Glomerular visceral epithelial cell (primary cell): Measurements from ENCODE around the gene FAR1.
A peak's percentile ranks its signal among the peaks of the same experiment; 100 is the strongest.
"Not testable (repeated sequence)": the region's sequence is repeated elsewhere in the genome, so short reads cannot be mapped to it uniquely, and the experiment has no call there.

Source experiments
- DNase-seq: peaks from one replicate; pipeline ENCODE4 v3.0.0-alpha.2; 2016; ENCODE audit errors: extremely low spot score

Gene FAR1

GRCh38 chr11:13705710-13706109 is 37.2 kb downstream of the FAR1 start:
- DNase-seq: no peak

GRCh38 chr11:13713982-13714381 is 45.5 kb downstream of the FAR1 start:
- DNase-seq: no peak

GRCh38 chr11:13717331-13717730 is 48.9 kb downstream of the FAR1 start:
- DNase-seq: peak; percentile 21

GRCh38 chr11:13718394-13718793 is 49.9 kb downstream of the FAR1 start:
- DNase-seq: no peak

- no peak for DNase-seq
These were observed 52.5 kb downstream of the FAR1 start for GRCh38 chr11:13720940-13721339.

DNA sequence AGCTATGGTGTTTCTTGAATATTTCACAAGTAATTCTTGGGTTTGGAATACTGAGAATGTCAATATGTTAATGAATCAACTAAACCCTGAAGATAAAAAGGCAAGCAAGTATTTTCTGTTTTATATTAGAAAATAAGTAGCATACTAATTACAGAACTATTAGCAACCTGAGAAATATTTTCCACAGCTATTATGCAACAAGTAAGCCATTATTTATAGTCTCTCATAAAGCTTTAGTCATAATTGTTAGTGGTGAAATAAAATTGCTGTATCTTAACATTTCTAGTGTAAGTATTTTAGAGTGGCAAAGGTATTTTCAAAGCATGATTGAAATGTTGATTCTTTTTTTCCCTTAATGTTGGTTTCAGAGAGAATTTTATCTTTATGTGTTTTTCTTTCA is 53.3 kb downstream of the FAR1 start:
- DNase-seq: no peak

DNA sequence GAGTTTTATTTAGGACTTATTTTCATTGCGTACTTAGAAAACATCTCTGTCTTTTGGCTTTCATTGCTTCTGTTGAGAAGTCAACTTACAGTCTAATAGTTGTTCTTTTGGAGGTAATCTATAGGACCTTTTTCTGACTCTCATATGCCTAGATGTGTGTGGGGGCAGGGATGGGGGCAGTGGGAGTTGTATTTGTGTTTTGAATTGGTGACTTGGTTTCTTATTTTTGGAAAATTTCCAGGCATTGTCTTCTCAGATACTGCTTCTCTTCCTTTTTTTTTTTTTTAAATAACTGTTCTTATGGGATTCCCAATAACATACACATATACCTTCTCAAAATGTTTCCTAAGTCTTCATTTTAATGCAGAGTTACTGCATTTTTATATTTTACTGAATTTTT is 58.0 kb downstream of the FAR1 start:
- no peak for DNase-seq

GRCh38 chr11:13728076-13728475 is 59.6 kb downstream of the FAR1 start:
- DNase-seq: no peak

- no peak for DNase-seq
These were observed 66.1 kb downstream of the FAR1 start for GRCh38 chr11:13734530-13734929.

DNA sequence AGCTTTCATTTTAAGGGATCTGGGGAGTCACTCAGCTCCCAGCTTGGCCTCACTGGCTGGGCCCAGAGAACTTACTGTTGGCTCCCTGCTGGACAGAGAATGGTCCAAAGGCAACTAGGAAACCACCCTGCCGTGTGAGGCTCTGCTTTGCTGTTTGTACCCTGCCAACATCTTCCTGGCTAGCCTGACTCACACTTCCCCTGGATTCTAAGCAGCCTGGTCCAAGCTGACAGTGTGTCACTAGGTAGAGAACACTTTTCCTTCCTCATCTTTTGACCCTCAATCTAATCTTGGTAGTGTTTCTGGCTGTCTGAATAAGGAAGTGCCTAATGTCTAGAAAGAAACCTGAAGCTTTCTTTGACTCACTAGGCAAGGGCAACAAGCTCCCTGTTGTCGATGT is 76.7 kb downstream of the FAR1 start:
- no peak for DNase-seq

DNA sequence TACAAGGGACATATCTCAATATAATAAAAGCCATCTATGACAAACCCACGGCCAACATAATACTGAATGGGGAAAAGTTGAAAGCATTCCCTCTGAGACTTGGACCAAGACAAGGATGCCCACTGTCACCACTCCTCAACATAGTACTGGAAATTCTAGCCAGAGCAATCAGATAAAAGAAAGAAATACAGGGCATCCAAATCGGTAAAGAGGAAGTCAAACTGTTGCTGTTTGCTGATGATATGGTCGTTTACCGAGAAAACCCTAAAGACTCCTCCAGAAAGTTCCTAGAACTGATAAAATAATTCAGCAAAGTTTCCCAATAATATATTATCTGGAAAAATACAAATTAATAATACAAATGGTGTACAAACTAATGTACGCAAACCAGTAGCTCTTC is 84.8 kb downstream of the FAR1 start:
- DNase-seq: not testable (repeated sequence)

- no peak for DNase-seq
These were observed 90.6 kb downstream of the FAR1 start for GRCh38 chr11:13759050-13759449.

DNA sequence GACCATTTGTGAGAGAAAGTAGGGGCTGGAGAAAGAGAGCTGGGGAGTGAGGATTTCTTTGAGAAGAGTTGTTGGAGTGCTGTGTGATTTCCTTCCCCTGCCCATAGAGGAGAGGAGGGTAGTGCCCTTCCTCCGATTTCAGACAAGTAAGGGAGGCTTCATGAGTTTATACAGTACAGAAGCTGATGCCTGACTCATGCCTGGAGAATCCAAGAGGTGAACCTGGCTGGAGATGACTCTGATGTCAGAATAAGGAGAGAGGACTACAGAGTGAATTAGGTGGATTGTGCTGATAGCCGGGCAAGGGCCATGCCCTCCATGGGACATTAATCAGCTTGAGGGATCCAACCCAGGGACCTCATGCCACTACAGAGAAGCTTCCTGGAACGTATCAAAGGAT is 91.6 kb downstream of the FAR1 start:
- peak; percentile 42 for DNase-seq

- DNase-seq: peak; percentile 39
These were observed 92.8 kb downstream of the FAR1 start for GRCh38 chr11:13761250-13761649.

DNA sequence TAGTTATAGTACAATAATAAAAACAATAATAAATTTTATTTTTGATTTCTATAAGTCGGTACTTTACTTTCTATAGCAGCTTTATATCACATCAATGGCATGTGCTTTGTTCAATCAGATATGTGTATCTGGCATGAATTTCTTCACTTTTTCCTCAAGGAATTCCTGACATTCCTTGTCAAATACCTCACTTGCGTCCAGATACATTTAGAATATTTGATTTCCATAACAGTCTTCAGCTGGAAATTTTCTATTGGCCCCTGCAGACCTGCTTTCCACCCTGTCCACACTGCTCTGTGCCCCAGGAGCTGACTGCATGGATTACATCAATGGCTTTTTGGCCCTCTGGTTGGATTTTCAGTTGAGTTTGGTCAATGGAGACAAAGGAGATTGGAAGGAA is 93.2 kb downstream of the FAR1 start:
- peak; percentile 36 for DNase-seq

- DNase-seq: no peak
These were observed 94.2 kb downstream of the FAR1 start for GRCh38 chr11:13762718-13763117.

DNA sequence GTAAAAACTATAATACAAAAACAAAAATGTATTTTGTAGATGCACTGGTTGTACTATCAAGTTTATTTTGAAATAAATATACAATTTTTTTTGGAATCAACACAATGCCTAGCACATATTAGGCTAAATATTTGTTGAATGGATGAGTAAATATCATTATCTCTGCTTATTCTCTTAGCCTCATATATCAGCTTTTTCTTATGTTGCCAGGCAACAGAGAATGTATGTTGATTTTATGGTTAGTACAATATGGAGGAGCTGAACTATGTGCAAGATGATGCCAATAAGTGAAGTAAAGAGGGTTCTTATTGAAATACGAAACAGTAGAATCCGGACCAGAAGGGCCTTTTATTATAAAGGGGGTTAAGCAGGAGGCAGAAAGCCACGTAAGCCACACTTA is 94.9 kb downstream of the FAR1 start:
- DNase-seq: no peak

DNA sequence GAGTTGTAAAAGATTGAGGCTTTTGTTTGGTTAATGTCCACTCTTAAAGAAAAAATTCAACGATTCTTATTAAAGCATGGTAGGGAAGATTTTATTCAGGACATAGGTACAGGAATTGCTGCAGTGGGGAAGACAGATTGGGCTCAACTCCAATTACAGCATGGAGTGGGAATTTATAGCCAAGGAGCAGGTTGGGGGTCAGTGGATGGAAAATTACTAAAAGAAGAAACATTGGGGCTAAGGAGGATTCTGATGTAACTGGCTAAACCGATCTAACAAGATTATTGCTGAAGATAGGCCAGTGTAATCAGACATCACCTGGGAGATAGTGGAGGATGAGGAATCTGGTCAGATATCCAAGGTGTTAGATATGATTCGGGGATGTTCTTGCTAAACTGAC is 97.4 kb downstream of the FAR1 start:
- no peak for DNase-seq

- no peak for DNase-seq
These were observed 99.0 kb downstream of the FAR1 start for GRCh38 chr11:13767471-13767870.

DNA sequence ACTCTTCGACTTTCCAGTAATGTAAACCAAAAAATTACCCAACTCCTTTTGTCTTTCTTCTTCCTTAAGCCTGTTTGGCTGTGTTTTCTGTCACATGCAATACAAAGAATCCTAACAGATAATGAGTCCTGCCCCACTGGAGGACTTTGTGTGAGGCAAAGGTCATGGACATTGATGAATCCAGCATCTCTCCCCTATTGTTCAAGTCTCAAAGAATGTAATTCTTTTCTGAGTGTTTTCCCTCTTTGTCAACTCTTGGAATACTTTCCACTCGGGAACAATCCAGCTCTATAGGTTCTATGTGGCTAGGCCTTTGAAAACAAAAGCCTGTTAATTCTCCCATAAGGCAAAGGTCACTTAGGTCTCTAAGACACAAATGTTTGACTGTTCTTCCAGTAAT is 100.7 kb downstream of the FAR1 start:
- no peak for DNase-seq

- DNase-seq: no peak
These were observed 102.7 kb downstream of the FAR1 start for GRCh38 chr11:13771151-13771550.

DNA sequence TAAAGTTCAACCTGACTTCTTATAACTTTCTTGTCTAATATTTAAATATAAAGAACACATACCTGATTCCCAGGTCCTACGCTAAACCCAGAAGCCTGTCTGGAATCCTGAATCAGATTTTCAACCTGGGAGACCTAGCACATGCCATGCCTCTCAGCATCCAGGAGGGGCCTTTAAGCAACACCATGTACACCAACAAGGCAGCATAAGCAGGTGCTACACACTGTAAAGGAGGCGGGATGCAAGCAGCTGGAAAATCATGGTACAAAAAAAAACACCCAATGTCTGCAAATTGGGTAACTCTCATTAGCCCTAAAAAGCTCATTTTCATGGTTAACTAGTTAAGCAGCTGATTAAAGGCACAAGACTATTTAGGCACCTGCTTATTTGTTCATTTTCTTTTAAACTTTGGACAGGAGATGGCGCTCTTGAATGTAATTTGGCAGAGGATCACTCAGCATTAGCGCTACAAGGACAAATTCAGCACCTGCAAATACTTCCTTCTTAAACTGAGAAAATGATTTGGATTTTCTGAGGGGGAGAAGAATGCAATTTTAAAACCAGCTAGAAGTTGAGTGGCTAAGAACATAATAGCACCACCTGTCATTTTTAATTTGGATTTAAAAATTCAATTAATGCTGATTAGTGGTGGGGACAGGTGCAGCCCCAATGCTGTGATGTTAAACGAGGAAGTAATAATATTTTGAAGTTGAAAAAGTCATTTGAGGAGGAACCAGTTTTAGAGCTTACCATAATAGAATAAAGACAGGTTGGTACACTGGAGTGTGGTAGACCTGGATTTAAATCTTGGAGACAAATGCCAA is 104.0 kb downstream of the FAR1 start:
- peak; percentile 42 for DNase-seq

GRCh38 chr11:13775471-13775870 is 107.0 kb downstream of the FAR1 start:
- DNase-seq: no peak
